ENCODE results near the gene WFS1. TPM values are rescaled to one million over a fixed set of nuclear protein-coding genes. Genes with fewer than 3 reads are reported as not detected.

Gene WFS1
- total and polyA plus RNA-seq, 4 donors: 11.9 to 66.1 (median 53.1) TPM

DNA sequence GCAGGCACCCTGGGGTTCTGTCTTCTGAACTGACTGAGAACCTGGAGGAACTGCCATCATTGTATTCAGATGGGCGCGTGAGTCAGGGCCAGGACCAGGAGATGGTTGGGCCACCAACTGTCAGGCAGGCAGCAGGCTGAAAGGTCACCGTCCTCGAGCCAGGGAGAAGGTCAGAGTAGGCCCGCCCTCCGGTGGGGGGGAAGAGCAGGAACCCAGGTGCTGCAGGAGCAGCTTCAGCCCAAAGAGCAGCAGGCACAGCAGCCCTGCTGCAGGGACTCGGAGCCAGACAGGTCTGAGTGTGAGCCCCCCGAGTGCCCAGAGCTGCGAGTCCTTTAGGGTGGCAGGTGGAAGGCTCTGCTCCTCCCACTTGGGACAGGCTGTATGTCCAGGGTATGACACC, 26.4 kb downstream of the WFS1 start:
- no peak overlapping the region for H3K27ac ChIP-seq (ENCODE audit: low read depth in 1 of 2, low read length in 2 of 2)
- no peak for DNase-seq
- no peaks in the 10 kb centered on the region for H3K27me3 ChIP-seq (ENCODE audit: control insufficient read depth in 1 of 2, insufficient read depth in 2 of 2, low read length in 1 of 2)
- no peaks in the 10 kb centered on the region for H3K9me3 ChIP-seq (ENCODE audit: control insufficient read depth, low read length)
- intact Hi-C loops (cut with DNase I): no loop called here
- peaks cover 0 to 11% of the 10 kb centered on the region in 2 donors for H3K36me3 ChIP-seq (ENCODE audit: control insufficient read depth in 1 of 2, insufficient read depth in 2 of 2, low read length in 1 of 2)
- no peaks in the 10 kb centered on the region for H3K4me1 ChIP-seq (ENCODE audit: control insufficient read depth in 1 of 2, insufficient read depth in 2 of 2, low read length in 2 of 2)
- 90 to 95% methylated on average over 9 of the region's 9 CpGs for WGBS, 2 donors
- no peak for ATAC-seq (ENCODE audit: low FRiP score)
- H3K4me3 ChIP-seq (ENCODE audit: low read length in 2 of 2): no peak overlapping the region

DNA sequence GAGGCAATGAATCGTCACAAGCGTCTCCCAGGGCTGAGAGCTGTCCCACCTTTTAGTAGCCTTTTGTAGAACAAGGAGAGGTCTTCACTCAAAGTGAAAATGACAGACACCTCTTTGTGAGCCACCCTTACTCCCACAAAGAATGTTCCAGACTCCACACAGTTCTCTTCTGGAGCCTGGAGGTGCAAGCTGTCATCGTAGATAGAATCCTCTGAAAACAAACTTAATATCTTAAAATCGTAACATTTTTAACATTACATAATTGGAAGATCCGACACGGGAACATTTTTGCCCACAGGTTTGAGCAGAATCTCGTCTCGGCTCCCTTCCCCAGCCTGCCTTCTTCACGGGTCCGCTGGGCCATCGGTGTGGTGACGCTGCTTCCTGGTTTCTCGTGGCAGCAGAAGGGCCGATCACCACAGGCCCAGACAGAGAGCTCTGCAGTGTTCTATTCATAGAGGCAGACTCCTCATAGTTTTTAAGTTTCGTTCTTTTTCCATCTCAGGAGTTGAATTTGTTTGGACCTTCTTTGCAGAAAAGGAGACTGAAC, 27.7 kb downstream of the WFS1 start:
- 87 to 91% methylated on average over 15 of the region's 15 CpGs for WGBS, 2 donors
- no peak for ATAC-seq (ENCODE audit: low FRiP score)
- Histone ChIP-seq H3K9me3 (ENCODE audit: control insufficient read depth, low read length) (no peaks in the 10 kb centered on the region), H3K4me3 (ENCODE audit: low read length in 2 of 2) (no peak overlapping the region), H3K27ac (ENCODE audit: low read depth in 1 of 2, low read length in 2 of 2) (no peak overlapping the region), H3K27me3 (ENCODE audit: control insufficient read depth in 1 of 2, insufficient read depth in 2 of 2, low read length in 1 of 2) (no peaks in the 10 kb centered on the region), H3K4me1 (ENCODE audit: control insufficient read depth in 1 of 2, insufficient read depth in 2 of 2, low read length in 2 of 2) (no peaks in the 10 kb centered on the region), H3K36me3 (ENCODE audit: control insufficient read depth in 1 of 2, insufficient read depth in 2 of 2, low read length in 1 of 2) (peaks cover 0 to 19% of the 10 kb centered on the region in 2 donors)
- intact Hi-C loops (cut with DNase I): no loop called here
- DNase-seq: no peak

- Histone ChIP-seq H3K9me3 (ENCODE audit: control insufficient read depth, low read length) (no peaks in the 10 kb centered on the region), H3K4me1 (ENCODE audit: control insufficient read depth in 1 of 2, insufficient read depth in 2 of 2, low read length in 2 of 2) (no peaks in the 10 kb centered on the region), H3K27me3 (ENCODE audit: control insufficient read depth in 1 of 2, insufficient read depth in 2 of 2, low read length in 1 of 2) (no peaks in the 10 kb centered on the region), H3K27ac (ENCODE audit: low read depth in 1 of 2, low read length in 2 of 2) (no peak overlapping the region), H3K36me3 (ENCODE audit: control insufficient read depth in 1 of 2, insufficient read depth in 2 of 2, low read length in 1 of 2) (peaks cover 0 to 20% of the 10 kb centered on the region in 2 donors), H3K4me3 (ENCODE audit: low read length in 2 of 2) (no peak overlapping the region)
- WGBS, 2 donors: 64 to 71% methylated on average over 13 of the region's 13 CpGs
- DNase-seq (no peak), ATAC-seq (ENCODE audit: low FRiP score) (no peak)
- intact Hi-C loops (cut with DNase I): no loop called here
Measured at GRCh38 chr4:6298035-6298434, 28.4 kb downstream of the WFS1 start.

DNA sequence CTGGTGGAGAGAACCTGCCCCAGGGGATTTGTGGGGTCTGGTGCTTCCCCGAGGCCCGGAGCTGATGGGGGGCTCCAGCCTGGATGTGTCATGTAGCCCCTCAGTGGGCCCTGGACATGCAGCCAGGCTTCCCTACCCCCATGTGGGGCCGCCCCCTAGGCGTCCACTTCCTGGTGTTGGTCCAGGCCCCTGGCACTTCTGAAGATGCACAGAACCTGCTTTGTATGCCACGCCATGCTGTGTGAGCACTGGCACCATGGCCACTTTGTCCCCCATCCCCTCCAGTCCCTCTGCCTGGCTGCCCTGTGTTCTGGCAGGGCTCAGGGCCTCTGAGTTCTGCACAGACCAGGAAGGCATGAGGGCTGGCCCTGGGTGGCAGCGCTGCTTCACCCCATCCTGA, 29.2 kb downstream of the WFS1 start:
- H3K4me3 ChIP-seq (ENCODE audit: low read length in 2 of 2): no peak overlapping the region
- no peak for ATAC-seq (ENCODE audit: low FRiP score)
- no peak for DNase-seq
- H3K27me3 ChIP-seq (ENCODE audit: control insufficient read depth in 1 of 2, insufficient read depth in 2 of 2, low read length in 1 of 2): no peaks in the 10 kb centered on the region
- no peaks in the 10 kb centered on the region for H3K4me1 ChIP-seq (ENCODE audit: control insufficient read depth in 1 of 2, insufficient read depth in 2 of 2, low read length in 2 of 2)
- H3K36me3 ChIP-seq (ENCODE audit: control insufficient read depth in 1 of 2, insufficient read depth in 2 of 2, low read length in 1 of 2): peaks cover 0 to 20% of the 10 kb centered on the region in 2 donors
- 89 to 94% methylated on average over 6 of the region's 6 CpGs for WGBS, 2 donors
- H3K9me3 ChIP-seq (ENCODE audit: control insufficient read depth, low read length): no peaks in the 10 kb centered on the region
- no peak overlapping the region for H3K27ac ChIP-seq (ENCODE audit: low read depth in 1 of 2, low read length in 2 of 2)
- intact Hi-C loops (cut with DNase I): no loop called here

- H3K9me3 ChIP-seq (ENCODE audit: control insufficient read depth, low read length): no peaks in the 10 kb centered on the region
- H3K4me3 ChIP-seq (ENCODE audit: low read length in 2 of 2): no peak overlapping the region
- ATAC-seq (ENCODE audit: low FRiP score) (no peak), DNase-seq (no peak)
- intact Hi-C loops (cut with DNase I): no loop called here
- 90 to 93% methylated on average over 12 of the region's 12 CpGs for WGBS, 2 donors
- peaks cover 0 to 22% of the 10 kb centered on the region in 2 donors for H3K36me3 ChIP-seq (ENCODE audit: control insufficient read depth in 1 of 2, insufficient read depth in 2 of 2, low read length in 1 of 2)
- no peak overlapping the region for H3K27ac ChIP-seq (ENCODE audit: low read depth in 1 of 2, low read length in 2 of 2)
- H3K4me1 ChIP-seq (ENCODE audit: control insufficient read depth in 1 of 2, insufficient read depth in 2 of 2, low read length in 2 of 2): no peaks in the 10 kb centered on the region
- no peaks in the 10 kb centered on the region for H3K27me3 ChIP-seq (ENCODE audit: control insufficient read depth in 1 of 2, insufficient read depth in 2 of 2, low read length in 1 of 2)
Measured at GRCh38 chr4:6299875-6300274, 30.2 kb downstream of the WFS1 start.

- Histone ChIP-seq H3K4me1 (ENCODE audit: control insufficient read depth in 1 of 2, insufficient read depth in 2 of 2, low read length in 2 of 2) (no peaks in the 10 kb centered on the region), H3K36me3 (ENCODE audit: control insufficient read depth in 1 of 2, insufficient read depth in 2 of 2, low read length in 1 of 2) (peaks cover 0 to 22% of the 10 kb centered on the region in 2 donors), H3K27ac (ENCODE audit: low read depth in 1 of 2, low read length in 2 of 2) (no peak overlapping the region), H3K27me3 (ENCODE audit: control insufficient read depth in 1 of 2, insufficient read depth in 2 of 2, low read length in 1 of 2) (no peaks in the 10 kb centered on the region), H3K4me3 (ENCODE audit: low read length in 2 of 2) (no peak overlapping the region), H3K9me3 (ENCODE audit: control insufficient read depth, low read length) (no peaks in the 10 kb centered on the region)
- DNase-seq (no peak), ATAC-seq (ENCODE audit: low FRiP score) (no peak)
- intact Hi-C loops (cut with DNase I): no loop called here
- WGBS, 2 donors: 91 to 97% methylated on average over 11 of the region's 11 CpGs
Measured at GRCh38 chr4:6300359-6300758, 30.7 kb downstream of the WFS1 start.

DNA sequence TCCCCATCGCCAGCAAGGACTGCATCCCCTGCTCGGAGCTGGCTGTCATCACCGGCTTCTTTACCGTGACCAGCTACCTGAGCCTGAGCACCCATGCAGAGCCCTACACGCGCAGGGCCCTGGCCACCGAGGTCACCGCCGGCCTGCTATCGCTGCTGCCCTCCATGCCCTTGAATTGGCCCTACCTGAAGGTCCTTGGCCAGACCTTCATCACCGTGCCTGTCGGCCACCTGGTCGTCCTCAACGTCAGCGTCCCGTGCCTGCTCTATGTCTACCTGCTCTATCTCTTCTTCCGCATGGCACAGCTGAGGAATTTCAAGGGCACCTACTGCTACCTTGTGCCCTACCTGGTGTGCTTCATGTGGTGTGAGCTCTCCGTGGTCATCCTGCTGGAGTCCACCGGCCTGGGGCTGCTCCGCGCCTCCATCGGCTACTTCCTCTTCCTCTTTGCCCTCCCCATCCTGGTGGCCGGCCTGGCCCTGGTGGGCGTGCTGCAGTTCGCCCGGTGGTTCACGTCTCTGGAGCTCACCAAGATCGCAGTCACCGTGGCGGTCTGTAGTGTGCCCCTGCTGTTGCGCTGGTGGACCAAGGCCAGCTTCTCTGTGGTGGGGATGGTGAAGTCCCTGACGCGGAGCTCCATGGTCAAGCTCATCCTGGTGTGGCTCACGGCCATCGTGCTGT, 31.5 kb downstream of the WFS1 start:
- WGBS, 2 donors: 94 to 98% methylated on average over 35 of the region's 35 CpGs
- DNase-seq: no peak
- Histone ChIP-seq H3K4me3 (ENCODE audit: low read length in 2 of 2) (no peak overlapping the region), H3K36me3 (ENCODE audit: control insufficient read depth in 1 of 2, insufficient read depth in 2 of 2, low read length in 1 of 2) (peaks cover 0 to 22% of the 10 kb centered on the region in 2 donors), H3K9me3 (ENCODE audit: control insufficient read depth, low read length) (no peaks in the 10 kb centered on the region), H3K27ac (ENCODE audit: low read depth in 1 of 2, low read length in 2 of 2) (no peak overlapping the region), H3K27me3 (ENCODE audit: control insufficient read depth in 1 of 2, insufficient read depth in 2 of 2, low read length in 1 of 2) (no peaks in the 10 kb centered on the region), H3K4me1 (ENCODE audit: control insufficient read depth in 1 of 2, insufficient read depth in 2 of 2, low read length in 2 of 2) (no peaks in the 10 kb centered on the region)
- no peak for ATAC-seq (ENCODE audit: low FRiP score)
- intact Hi-C loops (cut with DNase I): no loop called here

GRCh38 chr4:6301732-6302442, 32.2 kb downstream of the WFS1 start:
- ATAC-seq (ENCODE audit: low FRiP score) (no peak), DNase-seq (no peak)
- Histone ChIP-seq H3K36me3 (ENCODE audit: control insufficient read depth in 1 of 2, insufficient read depth in 2 of 2, low read length in 1 of 2) (peaks cover 0 to 22% of the 10 kb centered on the region in 2 donors), H3K9me3 (ENCODE audit: control insufficient read depth, low read length) (no peaks in the 10 kb centered on the region), H3K27ac (ENCODE audit: low read depth in 1 of 2, low read length in 2 of 2) (no peak overlapping the region), H3K4me1 (ENCODE audit: control insufficient read depth in 1 of 2, insufficient read depth in 2 of 2, low read length in 2 of 2) (no peaks in the 10 kb centered on the region), H3K27me3 (ENCODE audit: control insufficient read depth in 1 of 2, insufficient read depth in 2 of 2, low read length in 1 of 2) (no peaks in the 10 kb centered on the region), H3K4me3 (ENCODE audit: low read length in 2 of 2) (no peak overlapping the region)
- 97% methylated on average over 55 of the region's 55 CpGs for WGBS, 2 donors
- intact Hi-C loops (cut with DNase I): no loop called here

DNA sequence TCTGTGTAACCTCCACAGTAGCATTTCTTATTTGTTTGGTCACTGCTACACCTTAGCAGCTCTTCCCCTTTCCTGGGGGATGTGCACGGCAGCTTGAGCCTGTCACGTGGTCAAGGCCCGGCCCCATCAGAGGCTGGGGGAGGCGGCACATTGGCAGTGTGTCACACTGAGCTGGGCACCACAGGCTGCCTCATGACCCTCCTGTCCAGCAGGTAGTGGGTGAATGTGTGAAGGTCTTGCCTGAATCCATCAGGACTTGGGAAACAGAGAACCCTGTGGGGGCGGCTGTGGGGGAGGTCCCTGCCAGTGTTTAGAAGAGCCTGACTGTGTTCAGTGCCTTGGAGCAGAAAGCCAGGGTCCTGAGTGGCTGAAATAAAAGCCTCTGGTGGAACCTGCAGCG, 33.2 kb downstream of the WFS1 start:
- Histone ChIP-seq H3K27me3 (ENCODE audit: control insufficient read depth in 1 of 2, insufficient read depth in 2 of 2, low read length in 1 of 2) (no peaks in the 10 kb centered on the region), H3K27ac (ENCODE audit: low read depth in 1 of 2, low read length in 2 of 2) (no peak overlapping the region), H3K4me3 (ENCODE audit: low read length in 2 of 2) (no peak overlapping the region), H3K9me3 (ENCODE audit: control insufficient read depth, low read length) (no peaks in the 10 kb centered on the region), H3K36me3 (ENCODE audit: control insufficient read depth in 1 of 2, insufficient read depth in 2 of 2, low read length in 1 of 2) (peaks cover 0 to 22% of the 10 kb centered on the region in 2 donors), H3K4me1 (ENCODE audit: control insufficient read depth in 1 of 2, insufficient read depth in 2 of 2, low read length in 2 of 2) (no peaks in the 10 kb centered on the region)
- ATAC-seq (ENCODE audit: low FRiP score) (no peak), DNase-seq (no peak)
- WGBS, 2 donors: 75 to 82% methylated on average over 6 of the region's 6 CpGs
- intact Hi-C loops (cut with DNase I): no loop called here

Measured in aorta (tissue), 5 donors.